IMR-90 (cell line): Measurements from ENCODE around the gene FOXN3. TPM values are rescaled to one million over a fixed set of nuclear protein-coding genes. Genes with fewer than 3 reads are reported as not detected.

Source experiments
- ATAC-seq: fragments of 200-7000 bp; cut with Tn5 transposase; 2 replicates; pipeline ENCODE4 v1.9.1; 2020; ENCODE audit warnings: low read depth, mild to moderate bottlenecking, moderate library complexity
- BruUV-seq: library from RNA; stranded (reverse); fragments of 400-500 nt; replicated peaks from 2 replicates; lab custom pipeline; 2021; lab: Mats Ljungman, UMichigan
- CTCF ChIA-PET: fragments of 300-600 bp; formaldehyde crosslinking; extraction: SDS; loops from one replicate; lab custom pipeline; 2021; ENCODE audit warnings: antibody characterized with exemption; lab: Yijun Ruan, JAX
- POLR2A ChIA-PET: fragments of 300-600 bp; sonication (Branson Sonifier 250); formaldehyde crosslinking; loops from one replicate; lab custom pipeline; 2022; ENCODE audit warnings: antibody characterized with exemption; ENCODE audit not compliant: unreplicated experiment; lab: Charles Lee
- DNase-seq: peaks from one replicate; pipeline ENCODE4 v3.0.0; 2013
- H2AFZ ChIP-seq: replicated peaks from 2 replicates; pipeline ENCODE3; 2013; ENCODE audit warnings: low read length, mild to moderate bottlenecking; ENCODE audit not compliant: poor library complexity
- H2AK5ac ChIP-seq: 2 replicates; pipeline ENCODE4 v1.6.1; 2013; ENCODE audit warnings: low read depth, low read length, inconsistent platforms
- H2AK9ac ChIP-seq: replicated peaks from 2 replicates; pipeline ENCODE3; 2013; ENCODE audit warnings: mild to moderate bottlenecking, low read depth, low read length, moderate library complexity; ENCODE audit not compliant: poor library complexity
- H2BK120ac ChIP-seq: 2 replicates; pipeline ENCODE4 v1.6.1; 2013; ENCODE audit warnings: low read depth, low read length, inconsistent platforms
- H2BK15ac ChIP-seq: 3 replicates; pipeline ENCODE4 v1.6.1; 2013; ENCODE audit warnings: low read depth, low read length, inconsistent platforms
- H2BK20ac ChIP-seq: 2 replicates; pipeline ENCODE4 v1.6.1; 2013; ENCODE audit warnings: low read depth, mild to moderate bottlenecking, inconsistent platforms, low read length, moderate library complexity
- H2BK5ac ChIP-seq: 2 replicates; pipeline ENCODE4 v1.6.1; 2013; ENCODE audit warnings: mild to moderate bottlenecking, low read depth, low read length, inconsistent platforms; ENCODE audit not compliant: poor library complexity, severe bottlenecking
- H3K14ac ChIP-seq: replicated peaks from 2 replicates; pipeline ENCODE4 v1.6.1; 2013; ENCODE audit warnings: low read depth, low read length, inconsistent platforms
- H3K18ac ChIP-seq: 2 replicates; pipeline ENCODE4 v1.6.1; 2013; ENCODE audit warnings: low read depth, low read length, control low read depth
- H3K23ac ChIP-seq: 2 replicates; pipeline ENCODE4 v1.6.1; 2013; ENCODE audit warnings: low read depth, low read length, inconsistent platforms
- H3K27ac ChIP-seq: 2 replicates; pipeline ENCODE4 v1.5.1; 2013; ENCODE audit warnings: mild to moderate bottlenecking, control low read depth, low read length; ENCODE audit not compliant: insufficient read depth
- H3K27me3 ChIP-seq: 2 replicates; pipeline ENCODE4 v1.6.1; 2013; ENCODE audit warnings: low read length; ENCODE audit not compliant: control insufficient read depth, insufficient read depth
- H3K36me3 ChIP-seq: 2 replicates; pipeline ENCODE4 v1.6.1; 2013; ENCODE audit warnings: low read length, mixed read lengths; ENCODE audit not compliant: control insufficient read depth, insufficient read depth
- H3K4ac ChIP-seq: 2 replicates; pipeline ENCODE4 v1.6.1; 2013; ENCODE audit warnings: low read depth, low read length, inconsistent platforms
- H3K4me1 ChIP-seq: 2 replicates; pipeline ENCODE4 v1.6.1; 2013; ENCODE audit warnings: low read length, mixed read lengths; ENCODE audit not compliant: control insufficient read depth, insufficient read depth
- H3K4me2 ChIP-seq: 2 replicates; pipeline ENCODE4 v1.6.1; 2013; ENCODE audit warnings: low read depth, mild to moderate bottlenecking, control low read depth, low read length, moderate library complexity
- H3K4me3 ChIP-seq: 2 replicates; pipeline ENCODE4 v1.5.1; 2013; ENCODE audit warnings: low read depth, mild to moderate bottlenecking, control low read depth, low read length, moderate library complexity; ENCODE audit not compliant: insufficient read depth
- H3K56ac ChIP-seq: 2 replicates; pipeline ENCODE4 v1.6.1; 2013; ENCODE audit warnings: low read length, inconsistent platforms; ENCODE audit not compliant: insufficient read depth; ENCODE audit errors: extremely low read depth
- H3K79me1 ChIP-seq, 2 experiments: 2 replicates each; pipeline ENCODE4 v1.6.1; 2013; ENCODE audit warnings: low read length in 2 of 2, inconsistent platforms in 1 of 2, low read depth in 1 of 2
- H3K9ac ChIP-seq: 2 replicates; pipeline ENCODE4 v1.6.1; 2013; ENCODE audit warnings: low read depth, low read length, control low read depth
- H3K9me1 ChIP-seq: 2 replicates; pipeline ENCODE4 v1.6.1; 2013; ENCODE audit warnings: low read length, inconsistent platforms; ENCODE audit not compliant: insufficient read depth
- H3K9me3 ChIP-seq: 2 replicates; pipeline ENCODE4 v1.6.1; 2013; ENCODE audit warnings: low read length; ENCODE audit not compliant: control insufficient read depth, insufficient read depth
- H4K20me1 ChIP-seq: 2 replicates; pipeline ENCODE4 v1.6.1; 2013; ENCODE audit warnings: low read length, inconsistent platforms; ENCODE audit not compliant: insufficient read depth
- H4K5ac ChIP-seq: 2 replicates; pipeline ENCODE4 v1.6.1; 2013; ENCODE audit warnings: mild to moderate bottlenecking, low read depth, low read length, control low read depth
- H4K8ac ChIP-seq, 2 experiments: 2 replicates each; pipeline ENCODE4 v1.6.1; 2013; ENCODE audit warnings: low read depth in 2 of 2, low read length in 2 of 2, control low read depth in 1 of 2, inconsistent platforms in 1 of 2
- H4K91ac ChIP-seq: 2 replicates; pipeline ENCODE4 v1.6.1; 2013; ENCODE audit warnings: low read depth, low read length, inconsistent platforms; ENCODE audit not compliant: insufficient read depth
- CHD1 ChIP-seq: IDR thresholded peaks from 2 replicates; pipeline ENCODE4 v1.6.1; 2012; ENCODE audit warnings: low read depth, low read length, improper control_type of control experiment
- MAFK ChIP-seq: IDR thresholded peaks from 2 replicates; pipeline ENCODE4 v1.6.1; 2012; ENCODE audit warnings: low read depth, low read length, improper control_type of control experiment
- WGBS, 2 experiments: methylation state at CpG; one replicate each; pipeline versions ENCODE4 v1.1.5 to v1.1.7; 2013; ENCODE audit warnings: missing lambda C conversion rate in 2 of 2; ENCODE audit not compliant: insufficient read length in 1 of 2; ENCODE audit errors: extremely low coverage in 2 of 2; 5-methylcytosine and 5-hydroxymethylcytosine counted together
- dilution Hi-C: fragments of 300-500 bp; cut with HindIII; formaldehyde crosslinking; loops from one replicate; pipeline ENCODE4 v1.14.3; 2018; ENCODE audit warnings: low sequenced_read_pairs; ENCODE audit not compliant: unreplicated experiment
- in situ Hi-C: fragments of 300-500 bp; cut with MboI; formaldehyde crosslinking; loops from 3 replicates; pipeline ENCODE4 v1.14.3; 2019; ENCODE audit warnings: low sequenced_read_pairs, inconsistent platforms, mixed read lengths
- intact Hi-C: fragments of 100-400 bp; cut with micrococcal nuclease; formaldehyde crosslinking; loops from 2 replicates; pipeline ENCODE4 v1.10.0; 2022
- polyA plus RNA-seq, 3 experiments: library from polyadenylated mRNA; depleted of rRNA; stranded (reverse); fragments of >200 nt; gene quantifications; 2 replicates each; pipeline ENCODE4 v1.2.3, GENCODE V29; 2012; ENCODE audit warnings: low replicate concordance in 1 of 3
- total RNA-seq: library from RNA; depleted of rRNA; stranded (reverse); fragments of >200 nt; gene quantifications from 2 replicates; pipeline ENCODE4 v1.2.3, GENCODE V29; 2012

FOXN3 gene
- total and polyA plus RNA-seq, 2 of the 4 experiments (the other 2 are of a cell fraction), result 22.6 to 33.7 TPM

DNA sequence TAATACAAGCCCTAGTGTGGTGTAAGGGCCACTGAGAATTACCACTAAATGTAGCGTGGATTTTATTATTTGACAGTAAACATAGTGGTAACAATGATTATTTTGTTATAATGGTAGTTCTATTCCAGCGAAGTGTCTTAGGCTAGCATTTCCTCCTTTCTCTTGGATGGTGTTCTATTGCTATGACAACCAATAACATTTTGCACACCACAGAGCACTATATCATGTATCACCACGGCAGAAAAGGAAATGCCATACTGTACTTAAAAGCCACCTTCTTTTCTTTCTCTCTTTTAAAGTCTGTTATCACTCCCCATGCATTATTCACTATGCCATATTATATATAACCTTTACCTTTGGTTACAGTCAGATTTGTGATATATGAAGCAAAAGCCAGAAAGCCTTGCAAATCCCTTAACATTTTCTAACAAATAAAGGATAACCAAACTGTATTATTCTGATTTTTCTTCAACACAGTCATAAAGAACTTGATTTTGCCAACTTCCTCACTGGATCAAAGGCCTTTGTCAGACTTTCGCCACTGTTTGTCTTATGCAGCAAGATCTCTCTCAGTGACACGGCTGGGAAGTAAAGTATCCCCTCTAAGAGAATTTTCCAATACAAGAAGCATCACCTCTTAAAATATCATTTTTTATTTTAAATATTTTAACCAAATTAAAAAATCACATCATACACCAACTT is 195.8 kb downstream of the FOXN3 start:
- DNase-seq, result peak; percentile 84
- BruUV-seq, result no TSS peak
- WGBS, 2 experiments, result no CpG with 5 or more reads among the region's 5 CpGs
- H3K56ac ChIP-seq, result no peak overlapping the region
- dilution Hi-C loops (no loop called here), intact Hi-C loops (no loop called here), in situ Hi-C loops (no loop called here)
- no peak overlapping the region for H4K5ac ChIP-seq
- peaks cover 29% of the 10 kb centered on the region; the same call in 1 of the 2 replicates for H4K20me1 ChIP-seq
- no peak overlapping the region for H3K23ac ChIP-seq
- no peak overlapping the region for H2AK5ac ChIP-seq
- no peak overlapping the region for H2AK9ac ChIP-seq
- H3K36me3 ChIP-seq, result peaks cover 8% of the 10 kb centered on the region
- no peak overlapping the region for H2AFZ ChIP-seq
- no peaks in the 10 kb centered on the region for H3K9me3 ChIP-seq
- H4K91ac ChIP-seq, result no peak overlapping the region
- ChIA-PET POLR2A (no interaction called here), CTCF (no interaction called here)
- no peak overlapping the region for H2BK120ac ChIP-seq
- H3K4me3 ChIP-seq, result no peak overlapping the region
- H3K9me1 ChIP-seq, result peaks cover 30% of the 10 kb centered on the region
- no peak overlapping the region for H3K18ac ChIP-seq
- H3K14ac ChIP-seq, result no peak overlapping the region
- TF ChIP-seq CHD1 (no peak), MAFK (peak; percentile 28; the same call in 1 of the 2 replicates)
- no peaks in the 10 kb centered on the region for H3K27me3 ChIP-seq
- ATAC-seq, result peak; percentile 90
- no peak overlapping the region for H3K4me2 ChIP-seq
- H2BK15ac ChIP-seq, result no peak overlapping the region
- no peak overlapping the region for H2BK5ac ChIP-seq
- no peak overlapping the region for H2BK20ac ChIP-seq
- peaks cover 29 to 51% of the 10 kb centered on the region in 2 experiments for H3K79me1 ChIP-seq
- H4K8ac ChIP-seq, result no peak overlapping the region
- H3K4ac ChIP-seq, result no peak overlapping the region
- peaks cover 3% of the 10 kb centered on the region; the same call in 1 of the 2 replicates for H3K4me1 ChIP-seq
- no peak overlapping the region for H3K9ac ChIP-seq
- no peak overlapping the region for H3K27ac ChIP-seq
